ENCODE data around the gene VDR.
"Not testable (repeated sequence)": the region's sequence is repeated elsewhere in the genome, so short reads cannot be mapped to it uniquely, and the experiment has no call there.

VDR gene

DNA sequence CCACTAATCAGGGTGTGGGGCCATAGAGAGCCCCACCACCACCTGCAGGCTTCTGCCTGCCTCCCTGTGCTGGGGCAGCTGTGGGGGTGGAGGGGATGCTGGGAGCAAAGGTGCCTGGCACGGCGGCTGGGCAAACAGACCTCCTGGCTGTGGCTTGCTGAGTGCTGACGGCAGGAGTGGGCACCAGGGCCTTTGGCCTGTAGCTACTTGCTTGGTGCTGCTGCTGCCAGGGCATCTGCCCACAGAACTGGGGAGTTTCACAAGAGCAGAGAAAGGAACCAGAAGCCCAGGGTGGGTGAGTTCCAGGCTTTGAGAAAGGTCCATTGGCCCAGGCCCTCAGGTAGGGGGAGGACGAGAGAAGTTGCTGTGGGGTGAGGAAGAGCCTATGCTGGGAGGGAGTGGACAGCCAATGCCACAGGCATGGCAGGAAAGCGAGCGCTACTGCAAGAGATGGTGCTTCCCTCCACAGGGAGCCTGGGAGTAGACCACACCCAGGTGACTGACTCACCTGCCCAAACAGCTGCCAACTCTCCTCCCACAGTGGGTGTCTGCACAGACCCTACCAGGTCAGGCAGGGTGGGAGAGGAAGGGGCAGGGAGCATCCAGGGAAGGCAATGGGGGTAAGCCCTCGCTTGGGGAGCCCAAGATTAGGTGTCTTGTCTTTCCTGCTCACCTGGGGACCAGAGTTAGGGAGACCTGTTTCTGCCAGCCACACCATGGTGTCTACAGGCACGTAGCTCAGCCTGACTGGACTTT, 46.1 kb downstream of the VDR start:
- no peak for DNase-seq
- in situ Hi-C loops (cut with HindIII; ENCODE audit: low pct_ligation_motif_present, low pct_unique_long_range_greater_than_20kb, low sequenced_read_pairs), result no loop called here

DNA sequence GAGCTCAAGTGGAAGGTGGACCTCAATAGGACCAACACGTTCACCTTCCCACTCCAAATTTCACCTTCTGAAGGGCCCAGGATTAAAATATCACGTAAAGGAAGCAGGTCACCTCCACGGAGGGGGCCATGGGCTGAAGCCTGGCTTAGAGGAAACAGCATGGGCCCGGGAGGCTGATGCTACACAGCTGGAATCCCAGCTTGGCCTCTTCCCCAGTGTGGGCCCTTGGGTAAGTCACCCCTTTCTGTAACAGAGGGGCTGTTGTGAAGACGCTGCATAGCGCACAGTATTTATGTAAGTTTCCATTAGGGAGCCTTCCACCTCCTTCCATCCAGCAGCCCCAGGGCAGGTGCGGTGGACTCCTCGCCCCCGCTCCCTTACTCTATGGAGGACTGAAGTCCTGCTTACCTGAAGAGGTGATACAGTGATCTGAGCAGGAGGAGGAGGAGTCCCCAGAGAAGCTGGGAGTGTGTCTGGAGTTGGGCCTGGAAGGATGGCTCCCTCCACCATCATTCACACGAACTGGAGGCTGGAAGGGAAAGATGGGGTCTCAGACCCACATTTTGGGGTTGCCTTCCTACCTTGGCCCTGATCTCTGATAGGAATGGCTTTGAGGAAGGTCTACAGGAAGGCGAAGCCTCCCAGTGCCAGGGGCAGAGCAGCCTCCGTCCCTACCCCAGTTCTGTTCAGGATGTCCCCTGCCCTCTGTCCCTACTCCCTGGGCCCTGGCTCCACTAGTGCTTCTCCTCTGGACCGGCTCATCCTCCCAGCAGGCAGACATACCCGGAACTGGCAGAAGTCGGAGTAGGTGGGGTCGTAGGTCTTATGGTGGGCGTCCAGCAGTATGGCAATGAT, 47.8 kb downstream of the VDR start:
- in situ Hi-C loops (cut with HindIII; ENCODE audit: low pct_ligation_motif_present, low pct_unique_long_range_greater_than_20kb, low sequenced_read_pairs), result no loop called here
- DNase-seq, result no peak

DNA sequence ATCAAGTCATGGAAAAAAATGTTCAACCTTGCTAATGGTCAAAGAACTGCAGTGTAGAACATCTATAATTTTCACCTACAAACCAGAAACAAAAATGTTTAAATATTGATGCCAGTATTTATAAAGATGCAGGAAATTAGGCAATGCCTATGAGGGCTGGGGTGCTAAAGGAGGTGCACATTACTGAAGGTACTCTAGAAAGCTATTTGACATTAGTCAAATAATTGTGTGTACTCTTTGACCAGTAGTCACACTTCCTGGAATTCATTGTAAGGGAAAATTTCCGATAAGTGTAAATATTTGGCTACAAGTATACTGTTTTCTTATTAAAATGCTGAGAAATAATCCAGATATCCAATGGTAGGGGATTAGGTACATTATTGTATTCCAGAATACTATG, 48.7 kb downstream of the VDR start:
- no peak for DNase-seq
- in situ Hi-C loops (cut with HindIII; ENCODE audit: low pct_ligation_motif_present, low pct_unique_long_range_greater_than_20kb, low sequenced_read_pairs), result no loop called here

DNA sequence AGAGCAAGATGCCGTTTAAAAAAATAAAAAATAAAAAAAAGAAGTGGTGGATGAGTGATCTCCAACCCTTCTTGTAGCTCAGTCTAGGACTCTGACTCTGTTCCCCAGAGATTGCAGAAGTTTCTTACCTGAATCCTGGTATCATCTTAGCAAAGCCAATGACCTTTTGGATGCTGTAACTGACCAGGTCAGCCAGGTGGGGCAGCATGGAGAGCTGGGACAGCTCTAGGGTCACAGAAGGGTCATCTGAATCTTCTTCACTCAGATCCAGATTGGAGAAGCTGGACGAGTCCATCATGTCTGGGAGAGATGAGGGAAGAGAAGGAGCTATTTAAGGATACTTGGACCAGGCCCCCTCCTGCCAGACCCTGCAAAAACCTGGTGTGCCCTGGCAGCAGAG, 49.3 kb downstream of the VDR start:
- DNase-seq, result no peak
- in situ Hi-C loops (cut with HindIII; ENCODE audit: low pct_ligation_motif_present, low pct_unique_long_range_greater_than_20kb, low sequenced_read_pairs), result no loop called here

GRCh38 chr12:47854531-47854930, 50.3 kb downstream of the VDR start:
- in situ Hi-C loops (cut with HindIII; ENCODE audit: low pct_ligation_motif_present, low pct_unique_long_range_greater_than_20kb, low sequenced_read_pairs), result no loop called here
- DNase-seq, result no peak

DNA sequence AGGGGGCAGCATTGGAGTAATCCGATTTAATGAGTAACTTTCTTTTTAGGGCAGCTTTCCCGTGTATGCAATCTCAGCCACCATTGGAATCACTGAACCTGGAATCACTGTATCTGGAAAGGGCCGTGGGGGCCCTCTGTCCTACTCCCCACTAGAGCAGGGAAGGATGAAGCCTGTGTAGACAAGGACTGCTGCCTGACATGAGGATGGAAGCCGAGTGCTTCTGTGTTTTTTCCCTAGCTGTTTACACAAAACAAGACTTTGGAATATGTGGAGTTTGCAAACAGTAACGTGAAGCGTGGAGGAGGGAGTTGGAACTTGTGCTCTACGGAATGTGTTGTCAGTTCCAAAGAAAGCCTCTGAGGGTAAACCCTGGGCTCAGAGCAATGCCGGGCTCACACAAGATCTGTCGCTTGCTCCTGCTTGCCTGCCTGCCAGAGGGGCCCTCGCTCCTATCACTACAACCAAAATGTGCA, 52.7 kb downstream of the VDR start:
- in situ Hi-C loops (cut with HindIII; ENCODE audit: low pct_ligation_motif_present, low pct_unique_long_range_greater_than_20kb, low sequenced_read_pairs), result no loop called here
- DNase-seq, result no peak

DNA sequence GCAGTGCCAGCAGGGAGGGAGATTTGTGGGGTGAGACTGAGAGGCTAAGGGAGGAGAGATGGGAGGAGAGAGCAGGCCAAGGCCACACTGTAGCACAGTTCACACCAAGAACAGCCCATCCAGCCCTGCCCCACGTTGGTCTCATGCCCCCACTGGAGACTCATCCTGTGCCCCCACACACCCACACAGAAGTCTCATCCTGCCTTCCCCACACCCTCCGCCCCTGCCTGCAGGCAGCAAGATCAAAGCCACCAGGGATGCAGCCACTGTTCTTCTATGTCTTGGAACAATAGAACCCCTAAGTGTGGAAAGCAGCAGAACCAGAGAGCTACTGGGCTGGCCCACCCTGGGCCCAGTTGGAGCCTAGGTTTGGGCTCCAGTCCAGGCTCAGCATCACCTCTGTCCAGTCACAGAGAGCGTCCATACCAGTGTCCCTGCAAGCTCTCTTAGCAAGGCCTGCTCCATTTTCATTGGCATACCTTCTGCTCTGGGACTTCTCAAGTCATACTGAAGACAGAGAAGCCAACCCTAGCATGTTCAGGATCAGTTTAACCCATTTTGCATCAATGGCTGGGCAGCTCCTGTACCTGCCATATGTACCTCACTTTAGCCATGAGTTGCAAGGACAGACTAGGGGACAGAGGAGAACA, 53.4 kb downstream of the VDR start:
- DNase-seq, result no peak

DNA sequence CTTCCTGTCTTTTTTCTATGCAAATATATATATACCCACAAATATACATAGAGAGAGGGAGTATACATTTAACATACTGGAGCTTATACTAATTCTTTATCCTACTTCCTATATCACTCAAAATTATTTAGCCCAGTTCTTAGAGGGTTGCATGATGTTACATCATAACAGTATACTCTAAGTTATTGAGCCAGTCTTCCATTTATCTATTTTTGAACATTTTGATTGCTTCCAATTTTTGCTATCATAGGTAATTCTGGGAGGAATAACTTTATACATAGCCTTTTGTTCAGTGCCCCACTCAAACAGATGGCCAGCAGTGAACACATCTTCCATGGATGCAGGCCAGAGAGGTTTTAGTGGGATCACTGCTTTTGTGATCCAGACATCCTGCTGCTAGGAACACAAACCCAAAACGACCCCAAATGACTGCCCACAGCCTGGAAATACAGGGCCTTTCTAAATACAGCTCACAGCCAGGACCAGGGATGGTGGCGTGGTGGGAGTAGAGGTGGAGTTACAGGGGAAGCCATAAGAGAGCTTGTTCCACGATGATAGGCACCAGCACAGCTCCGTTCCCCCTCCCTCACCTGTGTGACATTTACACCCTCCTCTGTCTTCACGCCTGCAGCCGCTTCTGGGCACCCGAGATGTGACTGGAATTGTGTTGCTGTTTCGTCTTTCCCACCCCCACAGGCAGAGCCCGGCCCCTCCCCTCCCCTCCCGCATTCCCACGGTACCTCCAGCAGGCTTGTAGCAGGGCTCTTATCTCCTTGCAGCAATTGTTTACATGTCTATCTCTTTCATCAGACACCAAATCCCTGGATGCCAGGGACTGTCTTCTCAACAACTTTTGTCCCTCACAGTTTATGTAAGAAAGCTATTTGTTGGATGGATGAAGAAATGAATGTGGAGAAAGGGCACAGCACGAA, 54.4 kb downstream of the VDR start:
- DNase-seq, result no peak

More for the DNA sequence above, 53.4 kb downstream of the VDR start:
- in situ Hi-C loops (cut with HindIII; ENCODE audit: low pct_ligation_motif_present, low pct_unique_long_range_greater_than_20kb, low sequenced_read_pairs), result no loop called here

GRCh38 chr12:47849261-47849660, 55.5 kb downstream of the VDR start:
- no peak for DNase-seq
- in situ Hi-C loops (cut with HindIII; ENCODE audit: low pct_ligation_motif_present, low pct_unique_long_range_greater_than_20kb, low sequenced_read_pairs), result no loop called here

More for the DNA sequence above, 54.4 kb downstream of the VDR start:
- in situ Hi-C loops (cut with HindIII; ENCODE audit: low pct_ligation_motif_present, low pct_unique_long_range_greater_than_20kb, low sequenced_read_pairs), result no loop called here

DNA sequence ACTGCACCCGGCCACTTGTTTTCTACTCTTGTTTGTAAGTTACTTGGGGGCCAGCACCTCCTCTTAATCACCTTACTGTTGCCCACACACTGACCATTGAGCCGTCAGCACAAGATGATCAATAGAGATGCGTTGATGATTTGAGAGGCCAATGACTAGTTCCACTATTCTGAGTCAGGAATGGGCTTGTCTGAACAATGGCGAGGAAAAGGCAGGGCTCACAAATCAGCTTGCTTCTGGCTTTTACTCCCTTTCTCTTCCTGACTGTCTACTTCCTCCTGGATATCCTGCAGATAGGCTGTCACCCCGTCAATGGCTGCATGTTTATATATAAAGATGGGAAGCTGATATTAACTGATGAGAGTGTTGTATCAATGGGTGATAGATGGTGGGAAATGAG, 55.9 kb downstream of the VDR start:
- in situ Hi-C loops (cut with HindIII; ENCODE audit: low pct_ligation_motif_present, low pct_unique_long_range_greater_than_20kb, low sequenced_read_pairs), result no loop called here
- no peak for DNase-seq

- in situ Hi-C loops (cut with HindIII; ENCODE audit: low pct_ligation_motif_present, low pct_unique_long_range_greater_than_20kb, low sequenced_read_pairs), result no loop called here
- no peak for DNase-seq
Measured at GRCh38 chr12:47846294-47846996, 58.3 kb downstream of the VDR start.

DNA sequence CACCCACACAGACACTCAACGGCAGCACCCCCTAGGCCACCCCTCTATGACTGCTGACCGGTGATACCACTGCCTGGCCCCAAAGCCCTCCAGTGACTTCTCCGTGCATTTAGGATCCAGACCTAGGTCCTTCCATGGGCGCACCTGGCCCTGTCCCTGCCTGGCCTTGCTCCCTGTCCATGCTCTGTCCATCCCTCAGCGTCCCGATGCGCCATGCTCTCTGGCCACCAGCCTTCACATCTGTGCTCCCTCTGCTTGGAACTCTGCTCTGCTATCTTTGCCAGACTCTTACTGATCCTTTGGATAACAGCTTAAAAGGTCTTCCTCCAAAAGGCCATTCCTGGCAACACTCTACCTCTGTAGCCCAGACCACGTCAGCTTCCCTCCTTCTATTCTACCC, 59.7 kb downstream of the VDR start:
- in situ Hi-C loops (cut with HindIII; ENCODE audit: low pct_ligation_motif_present, low pct_unique_long_range_greater_than_20kb, low sequenced_read_pairs), result no loop called here
- DNase-seq, result no peak

DNA sequence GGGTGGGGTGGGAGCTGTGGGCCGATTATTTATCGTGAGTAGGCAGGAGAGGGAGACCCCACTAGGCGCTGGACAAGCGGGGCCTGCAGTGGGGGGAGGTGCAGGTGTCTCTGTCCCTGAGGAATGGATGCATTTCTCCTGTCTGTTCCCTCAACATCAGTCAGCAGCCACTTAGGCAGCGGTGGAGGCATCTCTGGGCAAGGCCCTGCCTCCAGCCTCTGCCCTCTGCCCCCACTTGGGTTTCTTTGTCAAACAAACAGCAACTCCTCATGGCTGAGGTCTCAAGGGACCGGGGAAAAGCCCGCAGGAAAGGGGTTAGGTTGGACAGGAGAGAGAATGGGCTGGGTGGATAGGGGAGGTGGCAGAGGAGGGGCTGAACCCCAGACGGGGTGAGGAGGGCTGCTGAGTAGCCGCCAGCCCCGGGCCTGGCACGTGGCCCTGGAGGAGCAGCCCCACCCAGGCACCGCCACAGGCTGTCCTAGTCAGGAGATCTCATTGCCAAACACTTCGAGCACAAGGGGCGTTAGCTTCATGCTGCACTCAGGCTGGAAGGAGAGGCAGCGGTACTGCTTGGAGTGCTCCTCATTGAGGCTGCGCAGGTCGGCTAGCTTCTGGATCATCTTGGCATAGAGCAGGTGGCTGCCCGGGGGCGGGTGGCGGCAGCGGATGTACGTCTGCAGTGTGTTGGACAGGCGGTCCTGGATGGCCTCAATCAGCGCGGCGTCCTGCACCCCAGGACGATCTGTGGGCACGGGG, 60.4 kb downstream of the VDR start:
- in situ Hi-C loops (cut with HindIII; ENCODE audit: low pct_ligation_motif_present, low pct_unique_long_range_greater_than_20kb, low sequenced_read_pairs), result no loop called here
- no peak for DNase-seq

DNA sequence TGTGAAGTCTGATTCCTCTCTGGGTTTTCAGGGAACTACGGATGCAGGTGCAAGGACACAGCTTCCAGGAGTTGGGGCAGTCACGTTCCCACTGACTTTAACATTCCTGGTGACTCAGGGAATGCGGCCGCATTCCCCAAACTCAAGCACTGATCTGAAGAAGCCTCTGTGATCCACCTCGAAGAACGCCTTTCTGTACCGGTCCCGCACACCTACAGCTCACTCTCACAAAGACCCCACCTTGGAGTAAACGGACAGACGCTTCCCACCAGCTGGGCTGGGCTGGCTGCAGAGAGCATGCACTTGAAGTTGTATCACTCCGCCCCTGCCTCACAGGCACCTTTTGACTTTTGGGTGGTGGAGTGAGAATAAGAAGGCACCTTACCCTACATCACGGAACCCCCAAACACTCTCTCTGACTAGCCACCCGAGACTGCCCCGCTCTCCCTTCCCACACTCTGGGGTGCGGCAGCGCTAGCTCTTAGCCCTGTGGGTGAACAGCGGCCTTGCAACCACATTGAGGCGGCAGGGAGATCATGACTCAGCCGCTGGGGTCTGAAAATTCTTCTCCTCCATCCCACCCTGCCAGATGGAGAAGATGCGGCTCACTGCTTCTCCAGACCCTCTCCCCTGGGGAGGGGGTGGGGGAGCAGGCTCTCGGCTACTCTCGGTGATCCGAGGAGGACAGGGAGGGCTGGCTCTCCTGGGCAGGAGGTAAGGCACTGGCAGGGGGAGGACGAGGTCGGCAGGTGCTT, 61.4 kb downstream of the VDR start:
- in situ Hi-C loops (cut with HindIII; ENCODE audit: low pct_ligation_motif_present, low pct_unique_long_range_greater_than_20kb, low sequenced_read_pairs), result no loop called here
- DNase-seq, result peak; percentile 85

DNA sequence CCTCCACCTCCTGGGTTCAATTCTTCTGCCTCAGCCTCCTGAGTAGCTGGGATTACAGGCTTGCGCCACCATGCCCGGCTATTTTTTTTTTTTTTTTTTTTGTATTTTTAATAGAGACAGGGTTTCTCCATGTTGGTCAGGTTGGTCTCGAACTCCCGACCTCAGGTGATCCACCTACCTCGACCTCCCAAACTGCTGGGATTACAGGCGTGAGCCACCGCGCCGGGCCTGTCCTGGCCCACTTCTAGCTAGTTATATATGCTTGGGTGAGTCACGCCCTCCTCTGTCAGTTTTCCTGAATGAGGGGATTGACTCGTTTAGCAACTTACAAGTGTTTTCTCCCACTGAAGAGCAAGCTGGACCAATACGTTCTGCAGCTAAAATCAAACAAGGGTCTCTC, 62.3 kb downstream of the VDR start:
- DNase-seq; in situ Hi-C loops (cut with HindIII; ENCODE audit: low pct_ligation_motif_present, low pct_unique_long_range_greater_than_20kb, low sequenced_read_pairs): not testable (repeated sequence)

DNA sequence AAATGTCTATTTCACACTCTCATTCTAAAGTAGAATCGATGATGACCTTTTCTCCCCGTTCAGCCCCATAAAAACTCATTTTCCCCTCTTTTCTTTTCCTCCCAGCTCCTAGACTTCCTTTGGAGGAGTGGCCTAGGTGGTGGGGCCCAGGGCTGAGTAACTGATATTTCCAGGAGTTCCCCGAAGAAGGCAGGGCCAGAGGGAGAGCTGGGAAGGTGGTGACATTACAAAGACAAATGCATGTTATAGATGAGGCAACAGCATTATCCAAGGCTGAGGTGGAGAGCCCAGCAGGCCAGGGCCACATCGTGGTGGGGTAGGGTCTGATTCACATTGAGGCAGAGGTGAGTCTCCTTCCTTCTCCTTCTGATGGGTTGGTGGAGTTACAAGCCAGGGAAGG, 62.9 kb downstream of the VDR start:
- DNase-seq, result no peak
- in situ Hi-C loops (cut with HindIII; ENCODE audit: low pct_ligation_motif_present, low pct_unique_long_range_greater_than_20kb, low sequenced_read_pairs), result no loop called here
